ENCODE results near the gene PARP3.
"Not testable (repeated sequence)": the region's sequence is repeated elsewhere in the genome, so short reads cannot be mapped to it uniquely, and the experiment has no call there.

Gene PARP3

DNA sequence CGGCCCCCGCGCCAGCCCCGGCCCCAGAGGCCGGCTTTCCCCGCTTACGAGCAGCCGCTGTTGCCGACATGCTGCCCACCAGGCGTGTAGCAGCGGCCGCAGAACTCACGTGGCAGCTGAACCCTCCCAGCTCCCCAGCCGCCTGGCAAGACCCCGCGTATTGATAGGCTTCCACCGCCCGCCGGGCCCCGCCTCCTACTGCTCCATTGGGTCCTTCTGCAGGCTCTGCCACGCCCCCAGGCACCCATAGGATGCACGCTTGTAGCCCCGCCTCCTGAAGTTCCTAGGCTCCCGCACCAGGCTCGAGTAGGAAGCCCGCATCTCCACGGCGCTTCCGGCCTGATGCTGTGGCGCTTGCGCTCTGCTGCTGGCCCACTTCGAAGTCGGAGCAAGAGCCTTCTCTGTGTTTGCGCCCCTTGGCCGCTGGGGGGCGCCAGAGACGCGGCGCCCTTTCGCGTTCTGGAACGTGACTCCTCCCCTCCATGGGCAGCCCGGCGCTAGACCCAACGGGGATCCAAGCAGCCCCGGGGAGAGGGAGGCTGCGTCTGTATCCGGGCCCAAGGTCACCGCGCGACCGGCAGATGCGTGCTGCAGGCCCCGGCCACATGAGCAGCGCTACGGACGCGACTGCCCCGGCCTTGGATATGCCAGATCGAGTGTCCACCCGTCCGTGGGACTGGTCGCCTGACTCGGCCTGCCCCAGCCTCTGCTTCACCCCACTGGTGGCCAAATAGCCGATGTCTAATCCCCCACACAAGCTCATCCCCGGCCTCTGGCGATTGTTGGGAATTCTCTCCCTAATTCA lies at the start of gene PARP3, which contains the start of gene RRP9:
PARP3 (plus strand) TSS at position 566 of the 805 bp plus-strand sequence. CDS start 993 bp downstream, outside the sequence.
RRP9 (minus strand) TSS at position 107 of the 805 bp plus-strand sequence; CDS start at position 70, 37 bp downstream.
- FAIRE-seq: peak; percentile 100

- FAIRE-seq: no peak
Measured at GRCh38 chr3:51894391-51894790, 47.8 kb upstream of the PARP3 start.

- FAIRE-seq: no peak
Measured at GRCh38 chr3:51894939-51895338, 47.2 kb upstream of the PARP3 start.

DNA sequence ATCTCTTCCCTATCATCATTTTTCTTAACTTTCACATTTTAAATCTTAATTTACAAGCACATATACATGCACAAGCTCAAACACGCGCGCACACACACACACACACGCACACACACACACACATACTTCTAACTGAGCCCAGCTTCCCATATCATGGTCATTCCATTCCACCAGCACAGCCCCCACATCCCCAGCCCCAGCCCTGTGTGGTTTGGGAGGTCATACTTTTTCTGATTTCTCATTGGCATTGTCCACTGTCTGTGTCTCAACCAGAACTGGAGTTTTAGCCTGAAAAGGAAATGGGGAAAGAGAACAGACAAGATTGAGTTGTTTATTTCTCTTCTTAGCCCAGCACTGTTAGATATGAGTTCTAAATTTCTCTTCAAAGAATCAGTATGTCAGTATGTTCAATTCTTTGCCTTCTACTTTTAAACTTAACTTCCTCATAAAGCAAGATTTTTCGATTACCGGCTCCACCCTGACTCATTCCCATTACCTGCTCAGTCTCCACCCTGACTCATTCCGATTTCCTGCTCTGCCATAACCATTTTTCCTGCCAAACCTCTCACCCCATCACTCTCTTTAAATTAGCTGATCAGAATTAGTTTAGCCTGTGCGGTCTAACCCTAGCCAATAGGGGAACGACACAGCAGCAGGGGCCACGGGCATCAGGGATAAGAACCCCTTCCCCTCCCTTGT lies 45.4 kb upstream of the PARP3 start:
- no peak for FAIRE-seq

DNA sequence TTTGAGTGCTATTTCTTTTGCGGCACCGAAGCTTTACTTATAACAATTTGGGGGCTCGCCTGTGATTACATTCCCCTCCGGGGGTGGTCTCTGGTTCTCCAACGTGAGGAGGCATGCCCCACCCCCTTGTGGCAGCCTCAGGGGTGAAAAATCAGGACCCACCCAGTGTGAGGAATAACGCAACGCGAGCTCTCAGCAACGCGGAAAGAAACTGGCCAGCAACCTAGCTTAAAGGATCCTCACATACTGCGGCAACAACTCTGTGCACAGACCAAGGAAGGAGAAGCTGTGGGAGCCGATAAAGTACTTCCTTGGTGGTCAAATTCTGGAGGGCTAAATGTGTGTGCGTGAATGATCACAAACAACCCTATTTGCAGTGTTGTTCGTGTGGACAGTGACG lies 44.8 kb upstream of the PARP3 start:
- FAIRE-seq: no peak

DNA sequence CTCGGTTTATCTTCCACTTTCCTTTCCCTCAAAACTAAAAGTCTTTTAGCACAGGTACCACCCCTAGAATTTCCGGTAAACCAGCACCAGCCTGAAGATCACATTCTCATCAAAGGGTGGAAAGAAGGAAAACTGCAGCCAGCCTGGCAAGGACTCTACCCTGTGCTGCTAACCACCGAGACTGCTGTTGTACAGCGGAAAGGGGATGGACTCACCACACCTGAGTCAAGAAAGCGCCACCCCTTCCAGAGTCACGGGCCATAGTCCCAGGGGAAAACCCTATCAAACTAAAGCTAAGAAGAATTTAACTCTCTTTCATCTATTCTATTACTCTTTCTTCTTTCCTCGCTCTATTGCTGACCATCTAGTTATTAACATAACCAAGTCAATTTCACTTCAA lies 42.1 kb upstream of the PARP3 start:
- FAIRE-seq: not testable (repeated sequence)

DNA sequence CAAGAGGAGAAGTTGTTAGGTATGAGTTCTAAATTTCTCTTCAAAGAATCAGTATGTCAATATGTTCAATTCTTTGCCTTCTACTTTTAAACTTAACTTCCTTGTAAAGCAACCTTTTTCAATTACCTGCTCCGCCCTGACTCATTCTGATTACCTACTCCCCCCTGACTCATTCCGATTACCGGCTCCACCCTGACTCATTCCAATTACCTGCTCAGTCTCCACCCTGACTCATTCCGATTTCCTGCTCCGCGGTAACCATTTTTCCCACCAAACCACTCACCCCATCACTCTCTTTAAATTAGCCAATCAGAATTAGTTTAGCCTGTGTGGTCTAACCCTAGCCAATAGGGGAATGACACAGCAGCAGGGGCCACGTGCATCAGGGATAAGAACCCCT lies 39.8 kb upstream of the PARP3 start:
- FAIRE-seq: not testable (repeated sequence)

DNA sequence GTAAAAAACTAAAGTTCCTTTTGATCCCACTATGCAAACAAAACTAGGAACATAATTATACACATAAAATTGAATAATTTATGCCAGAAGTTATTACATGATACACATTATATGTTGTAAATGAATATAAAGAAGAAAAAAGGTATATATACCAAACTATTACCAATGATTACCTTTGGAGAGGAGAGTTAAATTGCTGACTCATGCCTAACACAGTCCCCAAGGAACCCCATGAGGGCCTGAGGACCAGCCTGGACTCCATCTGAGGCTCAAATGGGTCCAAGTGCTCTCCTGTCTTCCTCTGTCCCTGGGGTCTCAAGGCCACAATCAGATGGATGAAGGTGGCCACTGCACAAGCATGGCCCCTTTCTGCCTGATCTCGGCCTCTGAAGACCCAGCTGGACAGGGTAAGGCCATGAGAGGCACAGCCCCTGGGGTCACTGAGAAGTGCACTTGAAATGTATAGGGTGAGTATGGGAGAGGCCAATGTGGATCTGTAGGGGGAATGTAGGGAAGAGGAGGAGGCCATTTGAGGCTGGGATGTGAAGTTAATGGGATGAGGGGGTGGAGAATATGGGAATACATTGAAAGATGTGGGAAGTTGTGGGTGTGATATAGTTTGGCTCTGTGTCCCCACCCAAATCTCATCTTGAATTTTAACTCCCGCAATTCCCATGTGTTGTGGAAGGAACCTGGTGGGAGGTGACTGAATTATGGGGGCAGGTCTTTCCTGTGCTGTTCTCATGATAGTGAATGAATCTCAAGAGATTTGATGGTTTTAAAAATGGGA lies 37.9 kb upstream of the PARP3 start:
- FAIRE-seq: no peak

DNA sequence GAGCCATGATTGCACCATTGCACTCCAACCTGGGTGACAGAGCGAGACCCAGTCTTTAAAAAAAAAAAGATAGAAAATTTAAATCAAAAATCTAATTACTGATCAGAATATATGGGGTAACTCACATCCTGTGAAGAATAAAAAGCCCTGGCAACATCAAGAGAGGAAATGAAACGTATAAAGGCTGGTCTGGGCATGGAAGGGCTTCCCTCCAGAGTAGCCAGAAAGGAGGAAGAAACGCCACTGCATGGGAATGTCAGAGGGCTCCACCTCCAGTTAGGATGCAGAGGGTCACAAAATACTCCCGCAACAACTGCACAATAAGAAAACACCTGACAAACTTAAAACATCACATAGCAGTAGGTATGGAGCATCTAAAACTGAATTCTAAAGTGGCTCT lies 34.1 kb upstream of the PARP3 start:
- FAIRE-seq: no peak

DNA sequence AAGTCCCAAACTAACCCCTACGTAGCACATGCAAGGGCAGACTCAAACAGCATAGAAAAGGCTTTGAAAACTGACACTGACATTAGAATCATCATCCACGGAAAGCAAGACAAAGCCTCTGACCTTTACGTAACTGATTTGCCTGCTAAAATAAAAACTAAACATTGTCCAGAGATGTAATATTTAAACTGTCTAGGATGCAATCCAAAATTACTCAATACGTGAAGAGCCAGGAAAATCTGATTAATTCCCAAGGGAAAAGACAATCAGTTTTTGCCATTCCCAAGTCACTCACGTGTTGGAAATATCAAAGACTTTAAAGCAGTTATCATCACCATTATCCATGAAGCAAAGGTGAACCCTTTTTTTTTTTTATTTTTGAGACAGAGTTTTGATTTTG lies 25.7 kb upstream of the PARP3 start:
- FAIRE-seq: no peak

- no peak for FAIRE-seq
Measured at GRCh38 chr3:51921081-51921578, 21.0 kb upstream of the PARP3 start.

DNA sequence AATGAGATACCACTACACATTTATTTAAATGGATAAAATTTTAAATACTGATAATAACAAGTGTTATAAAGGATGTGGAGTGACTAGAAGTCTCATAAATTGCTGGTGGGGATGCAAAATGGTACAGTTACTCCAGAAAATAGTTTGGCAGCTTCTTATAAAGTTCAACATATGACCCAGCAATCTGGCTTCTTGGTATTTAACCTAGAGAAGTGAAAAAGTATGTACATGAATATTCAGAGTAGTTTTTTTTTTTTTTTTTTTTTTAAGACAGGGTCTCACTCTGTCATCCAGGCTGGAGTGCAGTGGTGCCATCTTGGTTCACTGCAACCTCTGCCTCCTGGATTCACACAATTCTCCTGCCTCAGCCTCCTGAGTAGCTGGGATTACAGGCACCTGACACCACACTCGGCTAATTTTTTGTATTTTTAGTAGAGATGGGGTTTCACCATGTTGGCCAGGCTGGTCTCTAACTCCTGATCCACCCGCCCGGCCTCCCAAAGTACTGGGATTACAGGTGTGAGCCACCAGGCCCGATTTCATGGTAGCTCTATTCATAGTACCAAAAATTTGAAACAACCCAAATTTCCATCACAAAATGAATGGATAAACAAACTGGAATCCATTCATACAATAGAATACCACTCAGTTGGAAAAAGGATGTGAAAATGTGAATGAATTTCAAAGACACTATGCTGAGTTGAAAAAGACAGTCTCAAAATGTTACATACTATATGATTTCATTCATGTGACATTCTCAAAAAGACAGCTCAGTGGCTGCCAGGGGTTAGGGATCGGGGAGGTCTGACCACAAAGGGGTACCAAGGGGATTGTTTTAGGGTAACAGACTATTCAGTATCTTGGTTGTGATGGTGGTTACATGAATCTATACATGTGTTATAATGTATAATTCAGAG lies 14.8 kb upstream of the PARP3 start:
- FAIRE-seq: no peak

GRCh38 chr3:51928438-51928837 lies 13.7 kb upstream of the PARP3 start:
- FAIRE-seq: no peak

- not testable (repeated sequence) for FAIRE-seq
Measured at GRCh38 chr3:51928981-51929380, 13.2 kb upstream of the PARP3 start.

- FAIRE-seq: no peak
Measured at GRCh38 chr3:51929420-51930003, 12.7 kb upstream of the PARP3 start.

- no peak for FAIRE-seq
Measured at GRCh38 chr3:51930439-51930838, 11.7 kb upstream of the PARP3 start.

GRCh38 chr3:51931756-51932155 lies 10.4 kb upstream of the PARP3 start:
- no peak for FAIRE-seq

GRCh38 chr3:51932471-51933370 lies 9.4 kb upstream of the PARP3 start:
- no peak for FAIRE-seq

- no peak for FAIRE-seq
Measured at GRCh38 chr3:51933471-51934138, 8.6 kb upstream of the PARP3 start.
